ENCODE measurements around the gene GRXCR1.

Gene GRXCR1

DNA sequence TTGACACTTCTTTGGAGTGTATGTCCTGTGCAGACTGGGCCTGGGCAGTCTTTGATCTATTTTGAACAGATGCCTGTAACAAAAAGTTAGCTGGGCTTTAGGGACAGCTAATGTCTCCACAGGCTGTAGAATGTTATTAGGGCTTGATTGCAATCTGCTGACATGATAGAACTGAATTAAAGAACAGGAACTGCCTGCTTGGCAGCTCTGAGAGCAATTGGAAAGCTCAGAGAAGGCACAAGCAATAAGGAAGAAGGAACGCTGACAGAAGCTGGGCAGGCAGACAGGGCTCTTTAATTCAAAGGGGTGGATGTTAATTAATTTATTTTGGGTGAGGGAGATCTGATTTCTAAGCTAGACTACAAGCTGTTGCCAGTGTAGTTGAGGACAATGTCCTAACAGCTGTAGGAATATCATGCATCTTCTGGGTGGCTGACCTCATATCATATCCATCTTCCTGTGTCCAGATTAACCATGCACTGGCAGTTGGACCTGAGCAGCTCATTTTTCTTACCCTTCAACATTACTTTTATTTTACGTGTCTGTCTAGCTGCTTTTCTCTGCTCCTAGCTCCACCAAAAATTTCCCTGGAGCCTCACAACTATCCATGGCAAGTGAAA is 20.7 kb upstream of the GRXCR1 start:
- no peak overlapping the region for H3K4me3 ChIP-seq (ENCODE audit: low read depth, low read length)
- no peak for DNase-seq (ENCODE audit: low read depth)
- TF ChIP-seq, protein P1, sequence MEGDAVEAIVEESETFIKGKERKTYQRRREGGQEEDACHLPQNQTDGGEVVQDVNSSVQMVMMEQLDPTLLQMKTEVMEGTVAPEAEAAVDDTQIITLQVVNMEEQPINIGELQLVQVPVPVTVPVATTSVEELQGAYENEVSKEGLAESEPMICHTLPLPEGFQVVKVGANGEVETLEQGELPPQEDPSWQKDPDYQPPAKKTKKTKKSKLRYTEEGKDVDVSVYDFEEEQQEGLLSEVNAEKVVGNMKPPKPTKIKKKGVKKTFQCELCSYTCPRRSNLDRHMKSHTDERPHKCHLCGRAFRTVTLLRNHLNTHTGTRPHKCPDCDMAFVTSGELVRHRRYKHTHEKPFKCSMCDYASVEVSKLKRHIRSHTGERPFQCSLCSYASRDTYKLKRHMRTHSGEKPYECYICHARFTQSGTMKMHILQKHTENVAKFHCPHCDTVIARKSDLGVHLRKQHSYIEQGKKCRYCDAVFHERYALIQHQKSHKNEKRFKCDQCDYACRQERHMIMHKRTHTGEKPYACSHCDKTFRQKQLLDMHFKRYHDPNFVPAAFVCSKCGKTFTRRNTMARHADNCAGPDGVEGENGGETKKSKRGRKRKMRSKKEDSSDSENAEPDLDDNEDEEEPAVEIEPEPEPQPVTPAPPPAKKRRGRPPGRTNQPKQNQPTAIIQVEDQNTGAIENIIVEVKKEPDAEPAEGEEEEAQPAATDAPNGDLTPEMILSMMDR (IDR thresholded peaks at IDR 0.05; ENCODE audit: low read depth, low read length, missing control alignments): no peak

- TF ChIP-seq, protein P1 (IDR thresholded peaks at IDR 0.05; ENCODE audit: low read depth, low read length, missing control alignments): no peak
- no peak overlapping the region for H3K4me3 ChIP-seq (ENCODE audit: low read depth, low read length)
- DNase-seq (ENCODE audit: low read depth): no peak
Measured at GRCh38 chr4:42878863-42879262, 13.7 kb upstream of the GRXCR1 start.

- H3K4me3 ChIP-seq (ENCODE audit: low read depth, low read length): no peak overlapping the region
- DNase-seq (ENCODE audit: low read depth): no peak
- TF ChIP-seq, protein P1 (IDR thresholded peaks at IDR 0.05; ENCODE audit: low read depth, low read length, missing control alignments): no peak
Measured at GRCh38 chr4:42881253-42881652, 11.3 kb upstream of the GRXCR1 start.

DNA sequence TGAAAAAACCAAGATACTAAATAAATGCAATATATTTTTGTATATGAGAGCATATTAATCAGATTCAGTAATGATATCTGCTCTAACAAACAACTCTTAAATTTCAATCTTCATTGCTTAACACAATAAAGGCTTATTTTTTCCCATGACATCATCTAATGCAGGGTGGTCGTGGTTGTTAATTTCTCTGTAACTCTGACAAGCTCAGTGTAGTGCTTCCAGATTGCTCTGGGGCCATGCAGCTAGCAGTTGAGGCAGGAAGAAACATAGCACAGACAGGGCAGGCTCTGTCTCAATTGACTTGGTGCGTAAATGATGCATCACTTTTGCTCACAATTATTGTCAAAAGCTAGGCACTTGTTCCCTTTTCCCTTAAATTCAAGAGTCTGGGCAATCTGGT is 869 bp upstream of the GRXCR1 start:
- TF ChIP-seq, protein P1 (IDR thresholded peaks at IDR 0.05; ENCODE audit: low read depth, low read length, missing control alignments): no peak
- H3K4me3 ChIP-seq (ENCODE audit: low read depth, low read length): no peak overlapping the region
- no peak for DNase-seq (ENCODE audit: low read depth)

GRCh38 chr4:42895452-42895851 is 2.9 kb downstream of the GRXCR1 start:
- TF ChIP-seq, protein P1 (IDR thresholded peaks at IDR 0.05; ENCODE audit: low read depth, low read length, missing control alignments): no peak
- H3K4me3 ChIP-seq (ENCODE audit: low read depth, low read length): no peak overlapping the region
- no peak for DNase-seq (ENCODE audit: low read depth)

DNA sequence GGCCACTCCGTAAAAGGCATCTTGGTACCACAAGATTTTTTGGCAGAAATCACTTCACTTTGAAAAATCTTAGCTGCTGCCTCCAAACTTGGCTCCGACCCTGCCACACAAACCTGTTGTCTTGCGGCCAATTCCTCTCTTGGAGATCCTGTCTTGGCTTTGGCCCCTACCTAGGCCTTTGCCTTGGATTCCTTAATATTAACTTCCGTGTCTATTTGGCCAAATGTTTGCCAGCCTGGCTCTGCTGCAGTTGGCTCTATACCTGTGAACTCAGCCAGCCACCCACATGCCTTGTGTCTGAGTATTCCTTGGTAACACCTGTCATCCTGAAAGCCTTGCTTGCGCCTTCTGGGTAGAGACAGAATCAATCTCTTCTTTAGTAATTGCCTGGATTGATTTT is 12.5 kb downstream of the GRXCR1 start:
- DNase-seq (ENCODE audit: low read depth): no peak
- TF ChIP-seq, protein P1 (IDR thresholded peaks at IDR 0.05; ENCODE audit: low read depth, low read length, missing control alignments): no peak
- H3K4me3 ChIP-seq (ENCODE audit: low read depth, low read length): no peak overlapping the region

- no peak overlapping the region for H3K4me3 ChIP-seq (ENCODE audit: low read depth, low read length)
- no peak for DNase-seq (ENCODE audit: low read depth)
- TF ChIP-seq, protein P1 (IDR thresholded peaks at IDR 0.05; ENCODE audit: low read depth, low read length, missing control alignments): no peak
Measured at GRCh38 chr4:42905591-42905990, 13.1 kb downstream of the GRXCR1 start.

All from GM12864 (cell line).